Activated naive CD4-positive, alpha-beta T cell treated with anti-CD3 and anti-CD28 coated beads, Interleukin-2, amount 50 U/mL, for 16 hours (primary cell): Measurements from ENCODE around the gene PPP1R2B.

Experiments
- DNase-seq: peaks from one replicate; pipeline ENCODE4 v3.0.0-alpha.2; 2020

Gene PPP1R2B

DNA sequence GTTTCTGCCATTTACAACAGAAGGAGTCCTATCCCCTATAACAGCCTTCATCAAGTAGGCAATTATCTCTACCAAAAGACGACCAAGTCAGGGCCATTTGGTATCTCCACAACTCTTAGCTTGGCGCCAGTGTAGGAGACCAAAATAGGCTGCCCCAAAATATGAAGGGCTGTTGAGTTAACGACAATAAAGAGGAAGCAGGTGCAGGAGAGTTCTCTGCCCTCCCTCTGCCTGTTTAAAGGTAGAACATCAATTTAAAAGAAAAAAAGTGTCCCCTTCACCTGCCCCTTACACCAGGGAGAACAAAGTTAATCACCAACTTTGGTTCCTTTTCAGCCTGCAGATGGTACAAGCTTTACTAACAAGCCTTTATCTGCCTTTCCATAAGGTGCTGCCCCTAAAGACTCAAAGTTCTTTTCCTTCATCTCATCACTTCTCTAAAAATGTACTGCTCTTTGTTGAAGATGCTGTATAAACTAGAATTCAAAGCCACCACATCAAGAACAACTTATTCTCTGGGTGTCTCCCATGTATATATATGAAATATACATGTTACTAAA, 33.3 kb downstream of the PPP1R2B start:
- no peak for DNase-seq

DNA sequence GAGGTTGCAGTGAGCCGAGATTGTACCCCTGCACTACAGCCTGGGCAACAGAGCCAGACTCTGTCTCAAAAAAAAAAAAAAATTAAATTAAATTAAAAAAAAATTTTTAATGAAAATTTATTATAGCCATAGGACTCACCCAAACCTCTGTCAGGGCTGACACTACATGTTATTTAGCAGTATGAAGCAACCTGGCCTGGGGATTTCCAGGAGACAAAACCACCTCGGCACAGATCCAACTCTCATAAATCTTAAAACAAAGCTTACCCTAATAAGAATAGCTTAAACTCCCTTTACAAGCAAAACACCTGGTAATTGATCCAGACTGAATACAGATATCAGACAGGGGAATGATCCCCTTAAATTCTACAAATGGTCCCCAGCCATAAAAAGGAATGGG, 38.4 kb downstream of the PPP1R2B start:
- DNase-seq = no peak

DNA sequence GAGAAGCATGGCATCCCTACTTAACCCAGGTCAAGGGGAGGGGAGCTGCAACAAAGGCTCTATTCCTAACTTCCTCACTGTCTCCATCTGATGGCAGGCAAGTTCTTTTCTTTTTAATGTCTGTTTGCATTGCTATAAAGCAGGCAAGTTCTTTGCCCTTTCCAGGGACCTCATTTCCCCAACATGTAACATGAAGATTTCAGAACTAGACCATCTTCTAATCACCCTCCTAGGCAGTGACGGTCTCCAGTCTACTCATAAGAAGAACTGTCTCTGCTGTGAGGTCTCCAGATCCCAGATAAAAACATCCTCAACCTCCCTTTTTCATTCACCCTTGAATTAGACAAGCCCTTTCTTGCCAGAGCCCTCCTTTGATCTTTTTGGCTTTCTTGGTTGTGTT, 42.1 kb downstream of the PPP1R2B start:
- no peak for DNase-seq

DNA sequence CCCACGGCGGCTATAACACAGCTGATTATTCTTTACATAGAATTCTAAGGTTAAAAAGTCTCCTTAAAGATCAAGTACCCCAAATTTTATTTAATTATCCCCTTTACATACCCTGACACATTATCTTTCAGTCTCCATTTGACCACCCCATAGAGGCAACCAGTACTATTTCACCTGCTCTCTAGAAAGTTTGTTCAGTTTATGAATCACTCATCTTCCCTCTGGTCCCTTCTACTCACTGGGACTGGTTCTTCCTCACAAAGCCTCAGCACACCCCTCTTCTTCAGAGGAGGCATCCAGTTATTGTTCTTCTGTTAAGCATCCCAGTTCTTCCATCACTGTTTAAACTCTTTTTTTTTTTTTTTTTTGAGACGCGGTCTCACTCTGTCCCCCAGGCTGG, 42.8 kb downstream of the PPP1R2B start:
- no peak for DNase-seq

DNA sequence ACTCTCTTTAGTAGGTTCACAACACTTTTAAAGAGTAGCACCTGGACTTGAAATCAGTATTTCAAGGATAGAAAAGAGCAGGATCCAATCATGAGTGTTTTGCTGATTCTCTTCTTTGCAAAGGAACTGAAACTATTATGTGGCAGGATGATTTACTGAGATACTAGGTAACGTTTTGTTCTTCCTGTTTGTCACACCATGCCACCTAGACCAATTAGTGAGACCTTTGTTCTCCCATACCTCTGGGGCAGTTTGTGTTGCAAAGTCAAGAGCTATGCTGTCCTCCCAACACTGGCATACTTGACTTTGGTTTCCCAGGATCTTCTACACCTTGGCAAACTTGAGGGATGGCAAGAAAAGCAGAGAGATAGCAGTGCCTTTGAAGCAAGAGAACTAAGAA, 43.4 kb downstream of the PPP1R2B start:
- no peak for DNase-seq

DNA sequence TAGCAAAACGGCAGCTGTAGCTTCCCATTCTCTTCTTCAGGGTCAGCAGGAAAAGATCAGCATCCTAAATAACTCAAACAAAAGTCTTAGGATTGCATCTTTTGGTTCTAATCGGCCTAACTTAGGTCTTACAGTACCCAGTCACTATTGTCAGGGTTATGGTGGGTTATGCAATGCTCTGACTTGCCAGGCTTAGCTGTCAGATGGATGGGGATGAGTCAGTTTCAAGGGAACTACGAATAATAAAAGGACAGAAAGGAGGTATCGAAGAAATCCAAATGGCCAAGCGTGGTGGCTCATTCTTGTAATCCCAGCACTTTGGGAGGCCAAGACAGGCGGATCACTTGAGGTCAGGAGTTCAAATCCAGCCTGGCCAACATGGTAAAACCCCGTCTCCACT, 46.5 kb downstream of the PPP1R2B start:
- no peak for DNase-seq
